A549 treated with CpdA at 1 μM for 4 hours (cell line): ENCODE measurements around the gene ZNF200. TPM values are rescaled to one million over a fixed set of nuclear protein-coding genes. Genes with fewer than 3 reads are reported as not detected.

Experiments
- total RNA-seq: library from RNA; stranded (reverse); fragments of 200-300 nt; extraction: Qiagen RNA extraction; gene quantifications from 5 replicates; pipeline ENCODE4 v1.2.3, GENCODE V29; 2022; ENCODE audit warnings: low read depth

ZNF200 gene, protein sequence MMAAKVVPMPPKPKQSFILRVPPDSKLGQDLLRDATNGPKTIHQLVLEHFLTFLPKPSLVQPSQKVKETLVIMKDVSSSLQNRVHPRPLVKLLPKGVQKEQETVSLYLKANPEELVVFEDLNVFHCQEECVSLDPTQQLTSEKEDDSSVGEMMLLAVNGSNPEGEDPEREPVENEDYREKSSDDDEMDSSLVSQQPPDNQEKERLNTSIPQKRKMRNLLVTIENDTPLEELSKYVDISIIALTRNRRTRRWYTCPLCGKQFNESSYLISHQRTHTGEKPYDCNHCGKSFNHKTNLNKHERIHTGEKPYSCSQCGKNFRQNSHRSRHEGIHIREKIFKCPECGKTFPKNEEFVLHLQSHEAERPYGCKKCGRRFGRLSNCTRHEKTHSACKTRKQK
- 8.1 to 11.5 TPM (median 8.3 TPM) in 5 replicates for total RNA-seq

DNA sequence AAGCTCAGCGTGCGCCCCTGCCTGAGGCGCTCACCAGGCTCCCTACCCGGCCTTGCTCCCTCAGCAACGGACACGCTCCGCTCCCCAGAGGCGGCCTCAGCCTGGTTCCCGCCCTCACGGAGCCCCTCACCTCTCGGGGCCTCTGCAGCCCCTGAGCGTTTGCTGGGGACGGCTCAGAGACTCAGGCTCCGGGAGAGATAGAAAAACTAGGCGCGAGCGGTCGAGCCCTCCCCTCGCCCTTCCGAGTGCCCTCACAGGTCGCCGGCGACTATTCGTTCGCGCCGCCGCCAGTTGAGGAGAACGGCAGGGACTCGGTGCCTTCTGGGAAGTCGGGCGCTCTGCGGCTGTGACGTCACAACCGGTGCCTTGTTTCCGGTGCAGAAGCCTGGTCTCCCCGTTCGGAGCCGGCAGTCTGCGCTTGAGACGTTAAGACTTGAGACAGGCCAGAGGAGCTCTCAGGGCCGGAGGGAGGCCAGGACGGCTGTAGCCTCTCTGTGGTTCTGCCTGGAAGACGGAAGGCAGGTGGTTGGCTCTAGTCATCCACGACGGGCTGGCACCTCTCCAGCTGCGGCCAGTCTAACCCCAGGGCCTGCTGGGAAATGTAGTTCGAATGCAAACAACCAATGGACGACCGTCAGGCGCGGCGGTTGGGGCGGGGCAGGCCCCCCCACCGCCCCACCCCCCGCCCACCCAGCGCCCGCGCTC lies at the start of gene ZNF200:
Gene ZNF200 (minus strand): TSS at position 302 of the 705 bp plus-strand sequence. CDS start 1,403 bp downstream, outside the sequence.

DNA sequence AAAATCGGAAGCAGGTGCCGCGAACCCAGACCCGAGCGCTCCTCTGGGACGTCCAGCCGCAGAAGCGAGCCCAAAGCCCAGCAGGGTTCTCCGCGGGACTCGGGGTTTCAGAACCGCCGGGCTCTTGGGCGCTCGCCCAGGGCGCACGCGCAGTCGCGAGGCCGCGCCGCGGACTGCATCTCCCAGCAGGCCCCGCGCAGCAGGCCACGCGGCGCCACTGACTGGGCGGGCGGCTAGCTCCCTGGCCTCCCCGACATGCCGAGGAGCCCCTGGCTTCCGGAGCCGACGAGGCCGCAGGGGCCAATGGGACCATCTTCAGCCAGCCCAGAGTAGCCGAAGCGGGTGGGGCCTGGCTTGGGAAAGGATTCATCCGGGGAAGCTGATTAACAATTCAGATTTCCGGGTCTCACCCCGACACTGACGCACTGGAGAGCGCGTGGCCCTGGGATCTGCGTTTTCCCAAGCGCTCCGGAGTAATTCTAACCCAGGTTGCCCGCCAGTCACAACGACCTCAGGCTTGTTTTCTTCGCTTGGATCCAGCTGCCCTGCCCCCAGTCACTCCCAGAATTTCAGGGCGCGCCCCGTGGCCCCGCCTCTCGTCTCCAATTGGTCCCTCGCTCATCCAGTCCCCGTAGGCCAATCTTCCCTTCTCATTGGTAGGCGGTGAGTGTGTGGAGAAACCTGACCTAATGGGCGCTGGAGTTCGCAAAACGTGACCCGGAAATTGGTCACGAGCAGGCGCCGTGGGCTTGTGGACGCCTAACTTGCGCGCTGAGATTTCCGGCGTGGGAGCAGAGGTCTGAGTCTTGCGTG lies 48.0 kb upstream of the ZNF200 start, which contains the start of gene ZNF263:
Gene ZNF263 (plus strand): TSS at position 762 of the 813 bp plus-strand sequence. CDS start 328 bp downstream, outside the sequence.

DNA sequence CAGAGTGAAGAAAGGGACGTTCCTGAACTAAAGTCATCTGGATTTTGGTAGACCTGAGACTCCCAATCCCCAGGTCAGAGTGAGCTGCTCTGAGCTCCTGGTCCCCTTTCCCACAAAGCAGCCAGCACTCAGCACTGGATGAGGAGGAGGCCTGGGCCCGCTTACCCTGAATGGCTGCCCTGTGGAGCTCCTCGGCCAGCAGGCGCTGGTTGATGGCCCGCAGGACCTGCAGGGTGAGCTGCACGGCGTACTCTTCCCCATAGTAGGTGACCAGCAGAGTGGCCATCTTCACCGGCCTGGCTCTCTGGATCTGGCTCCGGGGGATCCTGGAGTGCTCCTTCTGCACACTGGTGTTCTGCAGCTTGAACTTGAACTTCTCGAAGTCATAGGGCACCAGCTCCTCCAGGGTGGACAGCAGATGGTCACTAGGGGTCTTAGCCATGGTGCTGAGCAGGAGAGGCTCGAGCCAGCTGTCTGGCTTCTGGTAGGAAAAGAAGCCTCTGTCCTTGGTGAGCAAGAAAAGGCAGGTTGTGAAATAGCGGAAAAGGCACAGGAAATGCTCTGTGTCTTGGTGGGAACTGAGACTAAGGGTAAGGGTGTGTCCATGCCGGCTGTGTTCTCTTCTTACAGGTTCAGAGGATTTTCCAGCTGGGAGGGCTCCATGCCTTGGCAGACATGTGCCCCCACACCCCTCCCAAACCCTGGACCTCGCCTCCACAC lies 21.3 kb upstream of the ZNF200 start, which contains the start of gene MEFV:
Gene MEFV (minus strand): TSS at position 488 of the 720 bp plus-strand sequence. CDS start 46 bp downstream, at position 442.

DNA sequence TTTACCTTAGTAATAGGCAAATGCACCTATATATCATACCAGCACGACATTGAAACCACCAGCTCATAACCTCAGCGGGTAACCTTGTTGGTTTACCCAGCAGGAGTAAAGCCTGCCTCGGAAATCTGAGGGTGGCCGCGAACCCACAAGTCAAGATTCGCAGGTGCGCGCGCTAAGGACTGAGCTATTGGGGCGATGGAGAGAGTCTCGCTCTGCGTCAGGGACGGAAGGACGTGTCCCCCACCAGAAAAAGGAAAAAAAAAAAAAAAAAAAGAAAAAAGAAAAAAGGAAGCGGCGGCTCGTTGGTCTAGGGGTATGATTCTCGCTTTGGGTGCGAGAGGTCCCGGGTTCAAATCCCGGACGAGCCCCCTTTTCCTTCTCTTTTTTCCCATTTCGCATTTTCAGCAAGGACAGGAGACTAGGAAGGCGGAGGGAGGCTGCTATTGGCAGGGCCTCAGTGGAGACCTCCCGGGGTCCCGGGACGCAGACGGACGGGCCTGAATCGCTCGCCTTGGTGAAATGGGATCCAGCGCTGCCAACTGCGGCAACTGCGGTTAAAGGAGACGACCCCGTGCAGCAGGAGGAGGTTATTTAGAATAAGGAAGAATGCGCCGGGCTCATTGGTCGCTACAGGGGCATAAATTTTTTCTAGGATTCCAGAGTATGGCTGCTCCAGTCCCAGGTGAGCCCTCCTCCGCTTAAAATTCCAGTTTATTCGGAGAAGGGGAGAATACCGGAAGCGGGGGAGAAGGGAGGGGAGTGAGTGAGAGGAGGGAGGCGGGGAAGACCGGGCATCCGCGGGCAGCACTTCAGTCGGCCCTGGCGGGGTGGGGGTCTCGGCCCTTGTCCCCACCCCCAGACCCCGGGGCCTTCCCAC lies 46.9 kb downstream of the ZNF200 start, which contains the start of gene OR1F1:
Gene OR1F1 (plus strand): TSS at position 407 of the 877 bp plus-strand sequence.

Other genes with a start within 250 kb of the ZNF200 start
- 0.27 to 0.80 TPM (median 0.39 TPM) in 5 replicates for gene CLDN9, start 222.2 kb downstream of the ZNF200 start, total RNA-seq
- 0.30 to 0.58 TPM (median 0.32 TPM) in 4 of 5 replicates, not detected in the other for gene CLDN6, start 217.0 kb downstream of the ZNF200 start, total RNA-seq
- gene TNFRSF12A, start 214.8 kb downstream of the ZNF200 start, total RNA-seq = 446 to 698 TPM (median 646 TPM) in 5 replicates
- gene HCFC1R1, start 211.2 kb downstream of the ZNF200 start, total RNA-seq = 201 to 240 TPM (median 232 TPM) in 5 replicates
- 27.4 to 38.7 TPM (median 33.2 TPM) in 5 replicates for gene THOC6, start 211.1 kb downstream of the ZNF200 start, total RNA-seq
- not detected in 5 replicates for gene BICDL2, start 198.2 kb downstream of the ZNF200 start, total RNA-seq
- gene MMP25, start 188.6 kb downstream of the ZNF200 start, total RNA-seq = 0.67 to 0.97 TPM (median 0.85 TPM) in 5 replicates
- 22.4 to 36.7 TPM (median 28.1 TPM) in 5 replicates for gene IL32, start 169.5 kb downstream of the ZNF200 start, total RNA-seq
- gene ZSCAN10, start 135.9 kb downstream of the ZNF200 start, total RNA-seq = 0.03 TPM in 1 of 5 replicates, not detected in the others
- gene ZNF205, start 122.6 kb downstream of the ZNF200 start, total RNA-seq = 11.3 to 15.1 TPM (median 13.2 TPM) in 5 replicates
- 7.9 to 12.9 TPM (median 11.6 TPM) in 5 replicates for gene ZNF213, start 100.1 kb downstream of the ZNF200 start, total RNA-seq
- gene OR1F1, start 47.0 kb downstream of the ZNF200 start, total RNA-seq = 0.29 to 0.48 TPM (median 0.40 TPM) in 3 of 5 replicates, not detected in the others
- gene MEFV, start 21.5 kb upstream of the ZNF200 start, total RNA-seq = not detected in 5 replicates
- 36.1 to 39.3 TPM (median 37.6 TPM) in 5 replicates for gene ZNF263, start 48.3 kb upstream of the ZNF200 start, total RNA-seq
- gene TIGD7, start 70.3 kb upstream of the ZNF200 start, total RNA-seq = 0.86 to 1.5 TPM (median 1.4 TPM) in 5 replicates
- 9.0 to 12.3 TPM (median 10.7 TPM) in 5 replicates for gene ZNF75A, start 70.3 kb upstream of the ZNF200 start, total RNA-seq
- gene OR2C1, start 120.7 kb upstream of the ZNF200 start, total RNA-seq = not detected in 5 replicates
- 9.6 to 19.4 TPM (median 14.7 TPM) in 5 replicates for gene ZSCAN32, start 165.8 kb upstream of the ZNF200 start, total RNA-seq
- 13.0 to 16.8 TPM (median 14.3 TPM) in 5 replicates for gene ZNF174, start 166.1 kb upstream of the ZNF200 start, total RNA-seq
- 0.90 to 1.3 TPM (median 1.1 TPM) in 5 replicates for gene ZNF597, start 208.3 kb upstream of the ZNF200 start, total RNA-seq
- 50.7 to 54.8 TPM (median 51.4 TPM) in 5 replicates for gene NAA60, start 208.5 kb upstream of the ZNF200 start, total RNA-seq